C4-2B (cell line): Measurements from ENCODE around the gene CD86.

Source experiments
- ZFX ChIP-seq: fragments of 450-650 bp; IDR thresholded peaks from 2 replicates; pipeline ENCODE4 v1.6.1; 2017
- TF ChIP-seq, protein P1 (sequence below): fragments of 450-650 bp; conservative IDR thresholded peaks from 2 replicates; pipeline ENCODE4 v1.5.1; 2017; ENCODE audit warnings: mild to moderate bottlenecking

- TF ChIP-seq, protein P1, sequence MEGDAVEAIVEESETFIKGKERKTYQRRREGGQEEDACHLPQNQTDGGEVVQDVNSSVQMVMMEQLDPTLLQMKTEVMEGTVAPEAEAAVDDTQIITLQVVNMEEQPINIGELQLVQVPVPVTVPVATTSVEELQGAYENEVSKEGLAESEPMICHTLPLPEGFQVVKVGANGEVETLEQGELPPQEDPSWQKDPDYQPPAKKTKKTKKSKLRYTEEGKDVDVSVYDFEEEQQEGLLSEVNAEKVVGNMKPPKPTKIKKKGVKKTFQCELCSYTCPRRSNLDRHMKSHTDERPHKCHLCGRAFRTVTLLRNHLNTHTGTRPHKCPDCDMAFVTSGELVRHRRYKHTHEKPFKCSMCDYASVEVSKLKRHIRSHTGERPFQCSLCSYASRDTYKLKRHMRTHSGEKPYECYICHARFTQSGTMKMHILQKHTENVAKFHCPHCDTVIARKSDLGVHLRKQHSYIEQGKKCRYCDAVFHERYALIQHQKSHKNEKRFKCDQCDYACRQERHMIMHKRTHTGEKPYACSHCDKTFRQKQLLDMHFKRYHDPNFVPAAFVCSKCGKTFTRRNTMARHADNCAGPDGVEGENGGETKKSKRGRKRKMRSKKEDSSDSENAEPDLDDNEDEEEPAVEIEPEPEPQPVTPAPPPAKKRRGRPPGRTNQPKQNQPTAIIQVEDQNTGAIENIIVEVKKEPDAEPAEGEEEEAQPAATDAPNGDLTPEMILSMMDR, result no peak
- no peak for TF ChIP-seq ZFX
Observed at GRCh38 chr3:122008166-122008565, 47.0 kb upstream of the CD86 start.
